BJ (cell line): ENCODE results near the gene TBX21. TPM values are rescaled to one million over a fixed set of nuclear protein-coding genes. Genes with fewer than 3 reads are reported as not detected.
"Not testable (repeated sequence)": the region's sequence is repeated elsewhere in the genome, so short reads cannot be mapped to it uniquely, and the experiment has no call there.

Experiments used
- CTCF ChIA-PET: fragments of 350-600 bp; formaldehyde crosslinking; extraction: SDS; loops from one replicate; lab custom pipeline; 2021; ENCODE audit warnings: antibody characterized with exemption, inconsistent platforms; lab: Yijun Ruan, JAX
- POLR2A ChIA-PET: fragments of 300-600 bp; sonication (Branson Sonifier 250); formaldehyde crosslinking; extraction: SDS; loops from one replicate; lab custom pipeline; 2021; ENCODE audit warnings: antibody characterized with exemption; lab: Charles Lee
- DNase-seq: peaks from one replicate; pipeline ENCODE4 v3.0.0-alpha.2; 2011; ENCODE audit warnings: low read depth
- H3K27me3 ChIP-seq: 2 replicates; pipeline ENCODE4 v1.6.0; 2011; ENCODE audit warnings: low read length; ENCODE audit not compliant: control insufficient read depth, insufficient read depth
- H3K36me3 ChIP-seq: 2 replicates; pipeline ENCODE4 v1.5.1; 2011; ENCODE audit warnings: low read length; ENCODE audit not compliant: control insufficient read depth, insufficient read depth
- H3K4me3 ChIP-seq: 2 replicates; pipeline ENCODE4 v1.5.1; 2011; ENCODE audit warnings: low read depth, mild to moderate bottlenecking, control low read depth, low read length
- polyA plus RNA-seq: library from polyadenylated mRNA; depleted of rRNA; stranded (reverse); fragments of >200 nt; gene quantifications from 2 replicates; pipeline ENCODE4 v1.2.3, GENCODE V29; 2011
- TF ChIP-seq, protein P1 (sequence below): IDR thresholded peaks from 2 replicates; pipeline ENCODE4 v1.5.1; 2011; ENCODE audit warnings: low read depth, mild to moderate bottlenecking, control low read depth, inconsistent platforms, low read length, moderate library complexity; ENCODE audit not compliant: insufficient read depth

The TBX21 gene
- polyA plus RNA-seq, 1 experiment = not detected

DNA sequence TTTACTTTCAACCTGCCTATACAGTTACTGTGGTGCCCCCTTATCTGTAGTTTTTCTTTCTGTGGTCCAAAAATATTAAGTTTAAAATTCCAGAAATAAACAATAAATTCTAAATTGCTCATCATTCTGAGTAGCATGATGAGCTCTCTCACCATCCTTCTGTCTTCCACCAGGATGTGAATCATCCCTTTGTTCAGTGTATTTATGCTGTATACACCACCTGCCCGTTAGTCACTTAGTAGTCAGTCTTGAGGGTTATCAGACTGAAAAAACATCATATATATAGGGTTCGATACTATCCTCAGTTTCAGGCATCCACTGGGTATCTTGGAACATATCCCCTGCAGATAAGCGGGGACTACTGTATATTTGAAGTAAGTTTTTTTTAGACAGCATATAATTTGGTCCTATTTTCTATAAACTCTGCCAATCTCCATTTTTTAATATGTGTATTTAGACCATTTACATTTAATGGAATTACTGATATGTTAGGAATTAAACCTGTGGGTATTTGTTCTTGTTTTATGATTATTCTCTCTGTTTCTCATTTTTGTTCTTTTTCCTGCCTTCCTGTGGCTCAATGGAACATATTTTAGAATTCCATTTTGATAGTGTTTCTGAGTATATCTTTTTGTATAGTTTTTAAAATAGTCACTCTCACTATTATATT is 31.0 kb downstream of the TBX21 start:
- DNase-seq = no peak
- ChIA-PET POLR2A (no interaction called here), CTCF (no interaction called here)

GRCh38 chr17:47773649-47774048 is 40.6 kb downstream of the TBX21 start:
- DNase-seq, H3K36me3 ChIP-seq, POLR2A ChIA-PET, H3K4me3 ChIP-seq: not testable (repeated sequence)
- CTCF ChIA-PET = interaction anchor here (0.8 to 1.6 kb wide), 4 partner anchors 8 to 75 kb away, joined by 3 to 5 read pairs (median 3); no protein-coding TSS in a partner anchor
- peaks cover 15% of the 10 kb centered on the region for H3K27me3 ChIP-seq

More for the DNA sequence above, 31.0 kb downstream of the TBX21 start:
- TF ChIP-seq, protein P1, sequence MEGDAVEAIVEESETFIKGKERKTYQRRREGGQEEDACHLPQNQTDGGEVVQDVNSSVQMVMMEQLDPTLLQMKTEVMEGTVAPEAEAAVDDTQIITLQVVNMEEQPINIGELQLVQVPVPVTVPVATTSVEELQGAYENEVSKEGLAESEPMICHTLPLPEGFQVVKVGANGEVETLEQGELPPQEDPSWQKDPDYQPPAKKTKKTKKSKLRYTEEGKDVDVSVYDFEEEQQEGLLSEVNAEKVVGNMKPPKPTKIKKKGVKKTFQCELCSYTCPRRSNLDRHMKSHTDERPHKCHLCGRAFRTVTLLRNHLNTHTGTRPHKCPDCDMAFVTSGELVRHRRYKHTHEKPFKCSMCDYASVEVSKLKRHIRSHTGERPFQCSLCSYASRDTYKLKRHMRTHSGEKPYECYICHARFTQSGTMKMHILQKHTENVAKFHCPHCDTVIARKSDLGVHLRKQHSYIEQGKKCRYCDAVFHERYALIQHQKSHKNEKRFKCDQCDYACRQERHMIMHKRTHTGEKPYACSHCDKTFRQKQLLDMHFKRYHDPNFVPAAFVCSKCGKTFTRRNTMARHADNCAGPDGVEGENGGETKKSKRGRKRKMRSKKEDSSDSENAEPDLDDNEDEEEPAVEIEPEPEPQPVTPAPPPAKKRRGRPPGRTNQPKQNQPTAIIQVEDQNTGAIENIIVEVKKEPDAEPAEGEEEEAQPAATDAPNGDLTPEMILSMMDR = no peak
- H3K4me3 ChIP-seq = no peak overlapping the region
- no peaks in the 10 kb centered on the region for H3K36me3 ChIP-seq
- peaks cover 1% of the 10 kb centered on the region; the same call in 1 of the 2 replicates for H3K27me3 ChIP-seq

DNA sequence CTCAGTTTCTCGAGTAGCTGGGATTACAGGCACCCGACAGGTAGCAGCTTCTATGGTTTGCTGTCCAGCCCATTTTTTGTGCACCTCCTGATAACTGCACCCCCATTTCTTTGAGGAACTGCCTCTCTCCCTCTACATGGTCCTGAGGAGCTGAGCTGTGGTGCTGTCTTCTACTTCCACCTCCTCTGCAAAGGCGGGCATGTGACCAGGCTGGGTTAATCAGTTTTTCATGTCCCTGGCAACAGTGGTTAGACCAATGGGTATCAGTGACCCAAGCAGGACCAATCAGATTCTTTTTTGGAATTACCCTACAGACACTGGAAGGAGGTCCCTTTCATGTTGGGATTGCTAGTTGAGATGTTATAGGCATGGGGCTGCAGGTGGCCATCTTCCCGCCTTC is 41.3 kb downstream of the TBX21 start:
- TF ChIP-seq, protein P1 = no peak
- no peak for DNase-seq
- H3K36me3 ChIP-seq = no peaks in the 10 kb centered on the region
- ChIA-PET CTCF (interaction anchor here (1.2 kb wide), 1 partner anchor 9 kb away, joined by 3 read pairs; no protein-coding TSS in a partner anchor), POLR2A (no interaction called here)
- H3K4me3 ChIP-seq = no peak overlapping the region
- peaks cover 15% of the 10 kb centered on the region for H3K27me3 ChIP-seq

DNA sequence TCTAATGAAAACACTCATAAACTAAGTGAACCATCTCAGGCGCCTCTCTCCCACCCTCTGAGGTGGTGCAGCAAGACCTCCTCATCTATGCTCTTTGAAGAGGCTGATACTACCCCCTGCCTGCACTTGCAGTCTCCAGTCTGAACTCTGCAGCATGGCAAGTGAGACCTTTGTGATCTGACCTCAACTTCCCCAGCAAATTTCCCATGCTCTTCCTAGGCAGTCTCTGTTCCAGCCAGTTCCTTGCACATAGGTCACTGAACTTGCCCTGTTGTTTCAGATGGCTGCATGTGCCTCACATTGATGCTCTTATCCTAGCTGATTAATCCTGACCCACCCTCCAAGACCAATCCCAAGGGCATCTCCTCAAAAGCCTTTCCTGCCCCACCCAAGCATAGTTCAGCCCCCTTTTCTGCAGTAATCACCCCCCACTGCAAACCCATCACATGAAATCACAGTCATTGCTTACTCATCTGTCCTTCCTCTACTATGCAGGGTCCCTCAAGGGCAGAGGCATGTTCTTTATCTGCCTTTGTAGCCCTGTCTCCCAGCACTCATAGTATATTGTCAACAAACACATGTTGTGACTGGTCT is 42.0 kb downstream of the TBX21 start:
- TF ChIP-seq, protein P1 = no peak
- Histone ChIP-seq H3K27me3 (peaks cover 14% of the 10 kb centered on the region), H3K36me3 (no peaks in the 10 kb centered on the region), H3K4me3 (no peak overlapping the region)
- POLR2A ChIA-PET = no interaction called here
- DNase-seq = no peak
- CTCF ChIA-PET = interaction anchor here (1.0 to 1.4 kb wide), 5 partner anchors 9 to 35 kb away, joined by 3 to 4 read pairs (median 3); no protein-coding TSS in a partner anchor

GRCh38 chr17:47776330-47777197 is 43.5 kb downstream of the TBX21 start:
- ChIA-PET POLR2A (no interaction called here), CTCF (interaction anchor here (0.6 to 1.4 kb wide), 5 partner anchors 9 to 24 kb away, joined by 3 to 4 read pairs (median 3); no protein-coding TSS in a partner anchor)

More at GRCh38 chr17:47776330-47777197, 43.5 kb downstream of the TBX21 start:
- DNase-seq = no peak
- TF ChIP-seq, protein P1 = peak; percentile 71
- Histone ChIP-seq H3K27me3 (peaks cover 18% of the 10 kb centered on the region), H3K36me3 (no peaks in the 10 kb centered on the region), H3K4me3 (no peak overlapping the region)
